Neural cell (in vitro differentiated cells): ENCODE data around the gene MPPED1. TPM values are rescaled to one million over a fixed set of nuclear protein-coding genes. Genes with fewer than 3 reads are reported as not detected.

Experiments used
- H2AFZ ChIP-seq: fragments of 200-600, 300-800 bp; sonication (generic), shearing (Covaris generic); 2 replicates; pipeline ENCODE4 v1.6.0; 2014; ENCODE audit warnings: low read depth, mild to moderate bottlenecking, antibody characterized with exemption, low read length, moderate library complexity
- H3F3A ChIP-seq: fragments of 200-600 bp; shearing (Covaris generic); 2 replicates; pipeline ENCODE4 v1.6.1; 2016; ENCODE audit warnings: mild to moderate bottlenecking, moderate library complexity, mixed read lengths, antibody characterized with exemption, low read length; ENCODE audit not compliant: insufficient read depth, poor library complexity, severe bottlenecking
- H3K27ac ChIP-seq: fragments of 200-600, 300-800 bp; sonication (generic), shearing (Covaris generic); 2 replicates; pipeline ENCODE4 v1.5.1; 2014; ENCODE audit warnings: mild to moderate bottlenecking, low read length, moderate library complexity
- H3K27me3 ChIP-seq: fragments of 300-800, 200-600 bp; sonication (generic), shearing (Covaris generic); 2 replicates; pipeline ENCODE4 v1.6.0; 2014; ENCODE audit warnings: mild to moderate bottlenecking, low read depth, low read length, moderate library complexity; ENCODE audit not compliant: insufficient read depth
- H3K36me3 ChIP-seq: fragments of 300-800, 200-600 bp; sonication (generic), shearing (Covaris generic); 2 replicates; pipeline ENCODE4 v1.5.1; 2014; ENCODE audit warnings: mild to moderate bottlenecking, antibody characterized with exemption, low read length, moderate library complexity; ENCODE audit not compliant: insufficient read depth
- H3K4me2 ChIP-seq: fragments of 300-800, 200-600 bp; sonication (generic), shearing (Covaris generic); 2 replicates; pipeline ENCODE4 v1.6.0; 2014; ENCODE audit warnings: mild to moderate bottlenecking, low read length
- H3K4me3 ChIP-seq: fragments of 300-800, 200-600 bp; sonication (generic), shearing (Covaris generic); 2 replicates; pipeline ENCODE4 v1.5.1; 2014; ENCODE audit warnings: mild to moderate bottlenecking, low read length, moderate library complexity
- H3K79me2 ChIP-seq: fragments of 200-600 bp; shearing (Covaris generic); replicated peaks from 2 replicates; pipeline ENCODE4 v1.6.0; 2014; ENCODE audit warnings: mild to moderate bottlenecking, low read length, moderate library complexity; ENCODE audit not compliant: insufficient read depth
- H3K9ac ChIP-seq: fragments of 300-800, 200-600 bp; sonication (generic), shearing (Covaris generic); 2 replicates; pipeline ENCODE4 v1.6.1; 2016; ENCODE audit warnings: mild to moderate bottlenecking, low read length, mixed read lengths
- H3K9me2 ChIP-seq: fragments of 200-600 bp; shearing (Covaris generic); 2 replicates; pipeline ENCODE4 v1.6.1; 2016; ENCODE audit warnings: mild to moderate bottlenecking, low read length, mixed read lengths; ENCODE audit not compliant: insufficient read depth
- H3K9me3 ChIP-seq: fragments of 200-600, 300-800 bp; sonication (generic), shearing (Covaris generic); 2 replicates; pipeline ENCODE4 v1.6.1; 2016; ENCODE audit warnings: mild to moderate bottlenecking, mixed run types, low read length, moderate library complexity, mixed read lengths
- H4K20me1 ChIP-seq: fragments of 200-600 bp; shearing (Covaris generic); 2 replicates; pipeline ENCODE4 v1.6.1; 2016; ENCODE audit warnings: mild to moderate bottlenecking, mixed run types; ENCODE audit not compliant: insufficient read depth
- EP300 ChIP-seq: fragments of 450-650 bp; conservative IDR thresholded peaks from 2 replicates; pipeline ENCODE4 v1.6.1; 2014; ENCODE audit warnings: antibody characterized with exemption, mild to moderate bottlenecking, moderate library complexity; ENCODE audit not compliant: poor library complexity, severe bottlenecking
- EZH2 ChIP-seq: fragments of 200-600, 300-800 bp; shearing (Covaris generic), sonication (generic); IDR thresholded peaks from 2 replicates; pipeline ENCODE4 v1.6.1; 2014; ENCODE audit warnings: antibody characterized with exemption, low read length, borderline replicate concordance, mild to moderate bottlenecking; ENCODE audit not compliant: insufficient read depth, poor library complexity, severe bottlenecking
- MXI1 ChIP-seq: fragments of 450-650 bp; conservative IDR thresholded peaks from 2 replicates; pipeline ENCODE4 v1.6.1; 2014; ENCODE audit warnings: antibody characterized with exemption, mild to moderate bottlenecking; ENCODE audit not compliant: poor library complexity, severe bottlenecking
- POLR2AphosphoS5 ChIP-seq: IDR thresholded peaks from 2 replicates; pipeline ENCODE4 v1.6.1; 2012
- RAD21 ChIP-seq: fragments of 450-650 bp; conservative IDR thresholded peaks from 2 replicates; pipeline ENCODE4 v1.6.1; 2014; ENCODE audit warnings: antibody characterized with exemption, mild to moderate bottlenecking, moderate library complexity
- SMC3 ChIP-seq: fragments of 450-650 bp; conservative IDR thresholded peaks from 2 replicates; pipeline ENCODE4 v1.6.1; 2014; ENCODE audit warnings: antibody characterized with exemption, mild to moderate bottlenecking, moderate library complexity; ENCODE audit not compliant: poor library complexity
- TAF1 ChIP-seq: IDR thresholded peaks from 2 replicates; pipeline ENCODE4 v1.6.1; 2012; ENCODE audit warnings: low read depth
- polyA plus RNA-seq: library from polyadenylated mRNA; depleted of rRNA; stranded (reverse); fragments of >200 nt; gene quantifications from 2 replicates; pipeline ENCODE4 v1.2.3, GENCODE V29; 2014
- TF ChIP-seq, protein P1 (sequence below): IDR thresholded peaks from 2 replicates; pipeline ENCODE4 v1.6.1; 2012; ENCODE audit warnings: borderline replicate concordance
- TF ChIP-seq, protein P2 (sequence below): fragments of 450-650 bp; IDR thresholded peaks from 2 replicates; pipeline ENCODE4 v1.5.1; 2014; ENCODE audit warnings: antibody characterized with exemption, mild to moderate bottlenecking, moderate library complexity; ENCODE audit not compliant: poor library complexity, severe bottlenecking

MPPED1 gene
- polyA plus RNA-seq, 1 donor from 2014 or later: 33.4 TPM

DNA sequence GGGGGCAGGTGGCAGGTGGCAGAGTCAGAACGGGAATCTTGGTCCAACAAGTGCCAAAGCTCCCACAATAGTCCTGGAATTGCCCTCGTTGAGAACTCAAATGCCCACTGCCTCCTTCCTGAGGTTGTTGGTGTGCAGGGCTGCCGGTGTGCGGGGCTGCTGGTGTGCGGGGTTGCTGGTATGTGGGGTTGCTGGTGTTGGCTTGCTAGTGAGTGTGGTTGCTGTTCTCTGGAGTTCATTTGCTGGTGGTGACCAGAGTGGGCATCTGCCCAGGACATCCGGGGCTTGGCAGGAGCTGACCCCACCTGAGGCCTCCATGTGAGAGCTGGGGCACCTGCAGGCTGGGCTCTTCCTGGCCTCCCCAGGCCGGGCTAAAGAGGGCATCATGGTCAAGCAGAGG, 14.0 kb upstream of the MPPED1 start:
- Histone ChIP-seq H3F3A (no peaks in the 10 kb centered on the region), H3K4me2 (no peak overlapping the region), H3K9me2 (no peaks in the 10 kb centered on the region), H3K9me3 (no peaks in the 10 kb centered on the region), H3K36me3 (no peaks in the 10 kb centered on the region), H2AFZ (no peak overlapping the region), H3K79me2 (no peaks in the 10 kb centered on the region), H3K4me3 (no peak overlapping the region), H3K27ac (no peak overlapping the region), H3K9ac (no peak overlapping the region), H3K27me3 (no peaks in the 10 kb centered on the region), H4K20me1 (no peaks in the 10 kb centered on the region)
- TF ChIP-seq EP300 (no peak), TAF1 (no peak), SMC3 (no peak), RAD21 (no peak), MXI1 (no peak), POLR2AphosphoS5 (no peak), EZH2 (no peak)
- TF ChIP-seq, protein P1, sequence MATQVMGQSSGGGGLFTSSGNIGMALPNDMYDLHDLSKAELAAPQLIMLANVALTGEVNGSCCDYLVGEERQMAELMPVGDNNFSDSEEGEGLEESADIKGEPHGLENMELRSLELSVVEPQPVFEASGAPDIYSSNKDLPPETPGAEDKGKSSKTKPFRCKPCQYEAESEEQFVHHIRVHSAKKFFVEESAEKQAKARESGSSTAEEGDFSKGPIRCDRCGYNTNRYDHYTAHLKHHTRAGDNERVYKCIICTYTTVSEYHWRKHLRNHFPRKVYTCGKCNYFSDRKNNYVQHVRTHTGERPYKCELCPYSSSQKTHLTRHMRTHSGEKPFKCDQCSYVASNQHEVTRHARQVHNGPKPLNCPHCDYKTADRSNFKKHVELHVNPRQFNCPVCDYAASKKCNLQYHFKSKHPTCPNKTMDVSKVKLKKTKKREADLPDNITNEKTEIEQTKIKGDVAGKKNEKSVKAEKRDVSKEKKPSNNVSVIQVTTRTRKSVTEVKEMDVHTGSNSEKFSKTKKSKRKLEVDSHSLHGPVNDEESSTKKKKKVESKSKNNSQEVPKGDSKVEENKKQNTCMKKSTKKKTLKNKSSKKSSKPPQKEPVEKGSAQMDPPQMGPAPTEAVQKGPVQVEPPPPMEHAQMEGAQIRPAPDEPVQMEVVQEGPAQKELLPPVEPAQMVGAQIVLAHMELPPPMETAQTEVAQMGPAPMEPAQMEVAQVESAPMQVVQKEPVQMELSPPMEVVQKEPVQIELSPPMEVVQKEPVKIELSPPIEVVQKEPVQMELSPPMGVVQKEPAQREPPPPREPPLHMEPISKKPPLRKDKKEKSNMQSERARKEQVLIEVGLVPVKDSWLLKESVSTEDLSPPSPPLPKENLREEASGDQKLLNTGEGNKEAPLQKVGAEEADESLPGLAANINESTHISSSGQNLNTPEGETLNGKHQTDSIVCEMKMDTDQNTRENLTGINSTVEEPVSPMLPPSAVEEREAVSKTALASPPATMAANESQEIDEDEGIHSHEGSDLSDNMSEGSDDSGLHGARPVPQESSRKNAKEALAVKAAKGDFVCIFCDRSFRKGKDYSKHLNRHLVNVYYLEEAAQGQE: no peak
- TF ChIP-seq, protein P2, sequence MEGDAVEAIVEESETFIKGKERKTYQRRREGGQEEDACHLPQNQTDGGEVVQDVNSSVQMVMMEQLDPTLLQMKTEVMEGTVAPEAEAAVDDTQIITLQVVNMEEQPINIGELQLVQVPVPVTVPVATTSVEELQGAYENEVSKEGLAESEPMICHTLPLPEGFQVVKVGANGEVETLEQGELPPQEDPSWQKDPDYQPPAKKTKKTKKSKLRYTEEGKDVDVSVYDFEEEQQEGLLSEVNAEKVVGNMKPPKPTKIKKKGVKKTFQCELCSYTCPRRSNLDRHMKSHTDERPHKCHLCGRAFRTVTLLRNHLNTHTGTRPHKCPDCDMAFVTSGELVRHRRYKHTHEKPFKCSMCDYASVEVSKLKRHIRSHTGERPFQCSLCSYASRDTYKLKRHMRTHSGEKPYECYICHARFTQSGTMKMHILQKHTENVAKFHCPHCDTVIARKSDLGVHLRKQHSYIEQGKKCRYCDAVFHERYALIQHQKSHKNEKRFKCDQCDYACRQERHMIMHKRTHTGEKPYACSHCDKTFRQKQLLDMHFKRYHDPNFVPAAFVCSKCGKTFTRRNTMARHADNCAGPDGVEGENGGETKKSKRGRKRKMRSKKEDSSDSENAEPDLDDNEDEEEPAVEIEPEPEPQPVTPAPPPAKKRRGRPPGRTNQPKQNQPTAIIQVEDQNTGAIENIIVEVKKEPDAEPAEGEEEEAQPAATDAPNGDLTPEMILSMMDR: no peak

DNA sequence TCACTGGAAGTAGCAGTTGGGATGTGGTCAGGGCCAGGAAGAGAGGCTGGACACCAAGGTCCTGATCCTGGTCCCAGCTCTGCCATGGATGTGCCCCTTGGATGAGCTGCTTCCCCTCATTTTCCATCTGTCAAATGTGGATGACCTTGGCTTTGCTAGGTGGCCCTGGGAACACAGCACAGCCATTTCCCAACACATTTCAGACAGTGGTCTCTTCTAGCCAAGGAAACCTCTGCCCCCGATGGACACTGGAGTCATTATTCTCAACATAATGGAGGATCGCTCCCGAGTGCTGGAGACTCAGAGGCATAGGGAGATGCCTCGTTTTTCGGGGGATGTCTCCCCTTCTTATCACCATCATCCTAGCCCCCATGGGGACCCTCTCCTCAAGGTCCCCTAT, 13.6 kb upstream of the MPPED1 start:
- TF ChIP-seq EP300: no peak
- TF ChIP-seq SMC3: no peak
- TF ChIP-seq EZH2: no peak
- TF ChIP-seq MXI1: no peak
- TF ChIP-seq POLR2AphosphoS5: no peak
- TF ChIP-seq, protein P1: no peak
- TF ChIP-seq RAD21: no peak
- TF ChIP-seq TAF1: no peak
- TF ChIP-seq, protein P2: no peak
- H4K20me1 ChIP-seq: no peaks in the 10 kb centered on the region
- H3K9ac ChIP-seq: no peak overlapping the region
- no peak overlapping the region for H3K4me2 ChIP-seq
- H3K4me3 ChIP-seq: no peak overlapping the region
- no peak overlapping the region for H3K27ac ChIP-seq
- no peaks in the 10 kb centered on the region for H3K9me2 ChIP-seq
- H3K9me3 ChIP-seq: no peaks in the 10 kb centered on the region
- no peaks in the 10 kb centered on the region for H3K79me2 ChIP-seq
- no peak overlapping the region for H2AFZ ChIP-seq
- no peaks in the 10 kb centered on the region for H3K36me3 ChIP-seq
- no peaks in the 10 kb centered on the region for H3F3A ChIP-seq
- no peaks in the 10 kb centered on the region for H3K27me3 ChIP-seq
